AG20443 (cell line): ENCODE results near the gene RASA2.
A peak's percentile ranks its signal among the peaks of the same experiment; 100 is the strongest.

Experiments used
- DNase-seq: peaks from one replicate; pipeline ENCODE4 v3.0.0; 2012; ENCODE audit warnings: low spot score, mixed read lengths

RASA2 gene, protein sequence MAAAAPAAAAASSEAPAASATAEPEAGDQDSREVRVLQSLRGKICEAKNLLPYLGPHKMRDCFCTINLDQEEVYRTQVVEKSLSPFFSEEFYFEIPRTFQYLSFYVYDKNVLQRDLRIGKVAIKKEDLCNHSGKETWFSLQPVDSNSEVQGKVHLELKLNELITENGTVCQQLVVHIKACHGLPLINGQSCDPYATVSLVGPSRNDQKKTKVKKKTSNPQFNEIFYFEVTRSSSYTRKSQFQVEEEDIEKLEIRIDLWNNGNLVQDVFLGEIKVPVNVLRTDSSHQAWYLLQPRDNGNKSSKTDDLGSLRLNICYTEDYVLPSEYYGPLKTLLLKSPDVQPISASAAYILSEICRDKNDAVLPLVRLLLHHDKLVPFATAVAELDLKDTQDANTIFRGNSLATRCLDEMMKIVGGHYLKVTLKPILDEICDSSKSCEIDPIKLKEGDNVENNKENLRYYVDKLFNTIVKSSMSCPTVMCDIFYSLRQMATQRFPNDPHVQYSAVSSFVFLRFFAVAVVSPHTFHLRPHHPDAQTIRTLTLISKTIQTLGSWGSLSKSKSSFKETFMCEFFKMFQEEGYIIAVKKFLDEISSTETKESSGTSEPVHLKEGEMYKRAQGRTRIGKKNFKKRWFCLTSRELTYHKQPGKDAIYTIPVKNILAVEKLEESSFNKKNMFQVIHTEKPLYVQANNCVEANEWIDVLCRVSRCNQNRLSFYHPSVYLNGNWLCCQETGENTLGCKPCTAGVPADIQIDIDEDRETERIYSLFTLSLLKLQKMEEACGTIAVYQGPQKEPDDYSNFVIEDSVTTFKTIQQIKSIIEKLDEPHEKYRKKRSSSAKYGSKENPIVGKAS

GRCh38 chr3:141486746-141487520 is at the start of gene RASA2:
TSS of gene RASA2 (plus strand) at chr3:141487027. CDS start at chr3:141487084, 57 bp downstream.
- DNase-seq, result peak; percentile 96

GRCh38 chr3:141439589-141439988 is 47.2 kb upstream of the RASA2 start:
- DNase-seq, result no peak

DNA sequence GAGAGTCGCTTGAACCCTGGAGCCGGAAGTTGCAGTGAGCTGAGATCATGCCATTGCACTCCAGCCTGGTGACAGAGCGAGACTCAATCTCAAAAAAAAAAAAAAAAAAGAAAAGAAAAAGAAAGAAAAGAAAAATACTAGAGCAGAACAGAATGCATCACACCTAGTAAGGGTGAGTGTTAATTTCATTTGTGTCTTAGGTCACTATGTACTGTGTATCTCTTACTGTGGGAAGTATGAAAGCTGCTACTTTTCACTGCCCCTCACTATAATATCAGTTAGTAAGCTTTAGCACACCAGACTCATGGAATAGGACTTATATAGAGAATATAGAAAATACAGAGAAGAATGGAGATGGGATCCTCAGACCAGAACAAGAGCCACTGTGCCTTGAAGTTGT is 45.9 kb upstream of the RASA2 start:
- DNase-seq, result no peak

DNA sequence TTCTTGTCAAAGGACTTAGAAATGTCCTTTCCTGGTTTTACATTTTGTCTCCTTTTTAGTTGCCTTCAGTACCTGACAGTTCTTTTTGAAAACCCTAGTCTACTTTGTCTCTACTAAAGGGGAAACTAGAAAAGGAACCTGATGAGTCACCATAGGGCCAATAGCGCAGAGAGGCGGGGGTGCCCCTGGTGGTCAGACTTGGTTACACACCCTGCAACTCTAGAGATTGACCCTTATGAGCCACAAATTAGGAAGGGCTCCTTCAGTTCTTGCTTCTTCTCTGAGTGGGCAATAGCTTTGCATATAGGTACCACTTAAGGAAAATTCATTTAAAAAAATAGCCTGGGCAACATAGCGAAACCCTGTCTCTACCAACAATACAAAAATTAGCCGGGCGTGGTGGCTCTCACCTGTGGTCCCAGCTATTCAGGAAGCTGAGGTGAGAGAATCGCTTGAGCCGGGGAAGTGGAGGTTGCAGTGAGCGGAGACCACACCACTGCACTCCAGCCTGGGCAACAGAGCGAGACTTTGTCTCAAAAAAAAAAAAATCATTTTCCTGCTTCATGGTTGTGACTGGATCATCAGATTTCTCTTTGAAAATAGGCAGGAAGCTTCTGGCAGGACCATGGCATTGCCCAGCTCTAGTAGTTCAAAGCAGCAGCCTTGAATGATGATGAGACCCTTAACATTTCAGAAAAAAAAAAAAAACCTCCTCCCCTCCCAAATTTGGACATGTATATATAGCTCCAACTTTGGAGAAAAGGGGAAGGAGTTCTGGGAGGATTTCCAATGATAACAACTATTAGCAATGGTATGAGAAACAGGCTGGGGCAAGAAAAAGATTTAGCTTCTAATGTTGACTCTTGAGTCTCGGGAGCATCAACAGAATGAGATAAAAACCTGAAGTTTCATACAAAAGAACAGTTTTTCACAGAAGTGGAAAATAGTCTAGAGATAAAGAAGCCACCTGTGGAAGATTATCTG is 45.2 kb upstream of the RASA2 start:
- DNase-seq, result peak; percentile 78

DNA sequence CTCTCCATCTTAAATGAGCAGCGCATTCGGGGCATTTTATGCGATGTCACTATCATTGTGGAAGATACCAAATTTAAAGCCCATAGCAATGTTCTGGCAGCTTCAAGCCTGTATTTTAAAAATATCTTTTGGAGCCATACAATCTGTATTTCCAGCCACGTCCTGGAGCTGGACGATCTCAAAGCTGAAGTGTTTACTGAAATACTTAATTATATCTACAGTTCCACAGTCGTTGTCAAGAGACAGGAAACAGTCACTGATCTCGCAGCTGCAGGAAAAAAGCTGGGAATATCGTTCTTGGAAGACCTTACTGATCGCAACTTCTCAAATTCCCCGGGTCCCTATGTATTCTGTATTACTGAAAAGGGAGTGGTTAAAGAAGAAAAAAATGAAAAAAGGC is 44.4 kb upstream of the RASA2 start:
- no peak for DNase-seq

- DNase-seq, result no peak
These were observed 43.9 kb upstream of the RASA2 start for GRCh38 chr3:141442914-141443313.

DNA sequence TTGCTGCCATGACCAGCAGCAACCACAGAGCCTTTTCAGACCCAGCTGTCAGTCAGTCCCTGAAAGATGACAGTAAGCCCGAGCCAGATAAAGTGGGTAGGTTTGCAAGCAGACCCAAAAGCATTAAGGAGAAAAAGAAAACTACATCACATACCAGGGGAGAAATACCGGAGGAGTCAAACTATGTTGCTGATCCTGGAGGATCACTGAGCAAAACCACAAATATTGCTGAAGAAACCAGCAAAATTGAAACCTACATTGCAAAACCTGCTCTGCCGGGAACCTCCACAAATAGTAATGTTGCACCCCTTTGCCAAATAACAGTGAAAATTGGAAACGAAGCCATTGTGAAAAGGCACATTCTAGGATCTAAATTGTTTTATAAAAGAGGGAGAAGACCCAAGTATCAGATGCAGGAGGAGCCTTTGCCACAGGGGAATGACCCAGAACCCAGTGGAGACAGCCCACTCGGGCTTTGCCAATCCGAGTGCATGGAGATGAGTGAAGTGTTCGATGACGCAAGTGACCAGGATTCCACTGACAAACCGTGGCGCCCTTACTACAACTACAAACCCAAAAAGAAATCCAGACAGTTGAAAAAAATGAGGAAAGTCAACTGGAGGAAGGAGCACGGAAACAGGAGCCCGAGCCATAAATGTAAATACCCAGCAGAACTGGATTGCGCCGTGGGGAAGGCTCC is 42.1 kb upstream of the RASA2 start:
- peak; percentile 45 for DNase-seq

DNA sequence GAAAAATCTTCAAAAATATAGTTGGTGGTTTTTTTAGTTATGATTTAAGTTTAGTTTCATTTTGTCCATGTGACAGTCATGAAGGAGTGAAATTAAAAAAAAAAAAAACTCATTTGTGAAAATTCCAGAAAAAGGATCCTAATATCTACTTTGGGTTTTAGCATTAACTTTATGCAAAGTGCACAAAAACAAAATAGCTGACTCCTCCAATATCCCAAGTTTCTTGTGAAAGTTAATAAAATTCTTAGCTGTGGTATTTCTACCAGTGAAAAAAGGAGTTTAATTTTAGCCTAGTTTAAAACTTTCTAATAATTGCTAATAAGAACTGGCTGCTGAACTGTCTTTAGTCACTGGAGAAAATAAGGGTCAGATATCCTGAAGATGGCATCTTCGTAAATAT is 40.8 kb upstream of the RASA2 start:
- DNase-seq, result no peak

- no peak for DNase-seq
These were observed 40.1 kb upstream of the RASA2 start for GRCh38 chr3:141446737-141447136.

DNA sequence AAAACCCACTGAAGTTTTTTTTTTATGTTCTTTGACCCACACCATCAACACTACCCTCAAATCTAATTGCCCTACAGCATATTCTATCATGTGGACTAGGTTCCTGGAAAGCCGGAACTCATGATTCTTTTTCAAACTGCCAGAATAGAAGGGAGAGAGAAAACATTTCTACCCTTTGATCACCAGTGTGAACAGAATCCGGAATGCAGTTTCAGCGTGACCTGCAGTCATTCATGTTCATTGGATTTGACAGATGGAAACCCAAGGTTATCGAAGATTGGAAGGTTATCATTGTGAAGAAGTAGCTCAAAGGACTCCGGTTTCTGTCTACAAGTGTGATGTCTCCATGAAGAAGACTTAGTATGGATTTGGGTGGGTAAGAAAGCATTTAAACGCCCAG is 39.4 kb upstream of the RASA2 start:
- DNase-seq, result no peak

DNA sequence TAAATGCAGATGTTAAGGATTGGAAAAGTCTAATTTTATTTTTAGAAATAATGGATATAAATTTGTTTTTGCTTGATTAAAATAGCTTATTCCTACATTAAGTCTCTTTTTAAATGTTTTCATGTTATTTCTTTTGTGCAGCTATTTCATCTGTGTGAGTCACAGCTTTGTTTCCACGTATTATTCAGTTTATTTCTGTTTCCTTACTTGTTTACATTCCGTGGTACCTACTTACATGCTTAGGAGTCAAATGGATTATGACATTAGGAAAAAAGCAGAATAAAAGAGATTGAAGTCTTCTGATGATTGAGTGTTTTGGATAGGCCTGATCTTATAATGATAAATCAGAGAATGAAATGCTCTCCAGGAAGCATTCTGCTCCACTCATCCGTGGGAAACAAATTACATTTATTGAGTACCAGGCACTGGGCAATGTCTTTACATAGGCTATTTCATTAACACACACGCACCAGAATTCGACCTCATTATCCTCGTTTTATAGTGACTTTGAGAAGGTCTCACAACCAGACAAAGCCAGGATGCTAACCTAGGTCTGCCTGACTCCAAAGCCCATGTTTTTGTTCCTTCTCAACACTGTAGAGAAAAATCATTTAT is 38.1 kb upstream of the RASA2 start:
- peak; percentile 20 for DNase-seq

DNA sequence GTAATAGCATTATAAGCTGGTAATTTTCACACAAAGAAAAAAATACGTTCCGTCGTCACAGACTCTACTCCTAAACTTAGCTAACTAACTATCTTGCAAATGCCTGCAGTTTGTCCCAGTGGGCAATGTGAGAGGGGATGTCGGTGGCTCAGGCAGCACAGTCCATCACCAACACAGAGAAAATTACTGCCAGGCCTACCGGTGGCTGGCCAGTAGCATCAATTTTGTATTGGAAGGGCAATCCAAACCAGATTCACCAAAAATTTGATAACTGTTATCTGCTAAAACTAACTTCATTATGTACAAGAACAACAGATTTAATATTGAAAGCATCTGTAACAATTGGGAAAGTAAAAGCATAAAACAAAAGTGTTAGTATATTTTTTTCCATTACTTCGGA is 37.4 kb upstream of the RASA2 start:
- no peak for DNase-seq

DNA sequence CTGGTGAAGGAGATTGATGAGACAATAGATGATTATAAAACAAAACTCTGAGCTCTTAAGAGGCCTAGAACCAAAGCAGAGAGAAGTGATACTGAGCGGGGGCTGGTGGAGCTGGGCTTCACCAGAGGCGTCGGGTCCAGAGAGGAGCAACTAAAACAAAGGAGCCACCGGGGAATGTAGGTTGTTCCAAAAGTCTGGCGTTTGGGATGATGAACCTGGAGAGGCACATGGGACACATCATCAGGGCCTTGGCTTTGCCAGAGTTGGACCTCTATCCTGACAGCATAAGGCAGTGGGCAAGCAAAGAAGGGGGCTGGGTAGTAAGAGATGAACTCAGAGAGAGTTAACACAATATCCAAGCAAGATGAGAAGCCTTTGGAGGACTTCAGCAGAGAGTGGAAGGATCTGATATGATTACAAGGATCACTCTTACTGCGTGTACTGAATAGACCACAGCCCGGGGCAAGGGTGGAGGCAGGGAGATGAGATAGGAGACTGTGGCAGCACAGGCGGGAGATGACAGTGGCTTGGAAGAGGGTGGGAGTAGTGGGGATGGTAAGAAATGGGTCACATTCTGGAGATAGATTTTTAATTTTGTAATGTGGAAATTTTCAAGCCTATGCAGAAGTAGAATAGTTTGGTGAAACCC is 36.0 kb upstream of the RASA2 start:
- no peak for DNase-seq

DNA sequence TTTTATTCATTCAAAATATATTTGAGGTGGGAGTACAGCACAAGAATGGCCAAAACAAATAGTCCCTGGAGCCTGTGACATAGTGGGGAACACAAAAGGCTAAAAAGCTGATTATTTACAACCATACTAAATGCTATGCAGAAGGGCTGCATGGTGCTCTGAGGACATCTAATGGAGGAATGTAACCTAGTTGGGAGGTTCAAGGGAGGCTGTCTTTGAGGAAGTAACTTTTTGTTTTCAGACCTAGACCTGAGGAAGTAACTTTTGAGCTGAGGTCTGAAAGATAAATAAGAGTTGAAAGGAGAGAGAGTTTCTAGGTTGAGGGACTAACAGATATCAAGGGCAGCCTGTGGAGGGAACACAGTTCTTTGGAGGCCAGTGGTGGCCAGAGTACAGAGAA is 34.8 kb upstream of the RASA2 start:
- peak; percentile 47 for DNase-seq

DNA sequence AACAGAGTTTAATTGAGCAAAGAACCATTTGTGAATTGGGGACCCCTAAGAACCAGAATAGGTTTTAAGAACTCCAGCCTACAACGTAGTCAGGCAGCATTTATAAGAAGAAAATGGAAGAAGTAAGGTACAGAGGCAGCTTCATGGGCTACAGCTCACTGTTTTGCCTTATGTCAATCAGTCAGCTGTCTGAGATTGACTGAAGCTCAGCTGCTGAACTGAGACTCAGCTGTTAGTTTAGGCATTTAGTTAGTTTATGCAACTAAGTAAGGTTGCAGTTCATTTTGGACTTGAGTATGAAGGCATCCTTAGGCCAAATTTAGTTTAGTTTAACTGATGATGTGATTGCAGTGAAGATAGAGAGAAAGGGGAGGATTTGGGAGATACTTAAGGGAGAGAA is 34.1 kb upstream of the RASA2 start:
- DNase-seq, result no peak

DNA sequence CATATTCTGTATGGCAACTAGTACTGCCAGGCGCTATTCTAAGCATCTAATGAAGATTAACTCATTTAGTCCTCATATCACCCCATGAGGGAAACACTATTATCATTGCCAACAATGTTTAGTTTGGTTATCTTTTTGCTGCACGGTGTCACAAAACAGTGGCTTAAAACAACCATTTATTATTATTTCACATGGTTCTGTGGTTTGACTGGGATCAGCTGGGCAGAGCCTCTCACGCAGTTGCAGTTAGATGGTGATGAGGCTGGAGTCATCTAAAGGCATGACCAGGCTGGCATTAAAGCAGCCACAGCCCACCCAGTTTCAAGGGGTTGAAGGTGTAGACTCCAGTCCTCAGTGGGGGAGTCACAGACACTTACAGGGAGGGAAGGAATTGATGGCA is 32.8 kb upstream of the RASA2 start:
- no peak for DNase-seq

GRCh38 chr3:141454906-141455602 is 31.8 kb upstream of the RASA2 start:
- DNase-seq, result peak; percentile 79

GRCh38 chr3:141455603-141456300 is 31.1 kb upstream of the RASA2 start:
- DNase-seq, result peak; percentile 40

DNA sequence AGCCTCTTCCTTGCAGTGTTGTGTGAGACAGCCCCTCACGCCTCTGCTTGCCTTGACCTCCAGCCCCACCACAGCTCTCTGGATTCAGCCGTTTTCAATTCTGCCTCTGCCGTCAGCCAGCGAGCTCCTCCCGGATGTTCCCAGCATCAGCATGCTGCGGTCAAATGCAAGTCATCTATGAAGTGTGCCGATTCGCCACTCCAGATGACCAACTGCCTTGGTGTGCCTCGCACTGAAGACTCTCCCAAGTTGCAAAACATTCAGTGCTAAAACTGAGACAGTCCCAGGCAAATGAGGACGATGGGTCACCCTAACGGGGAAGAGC is 30.6 kb upstream of the RASA2 start:
- DNase-seq, result peak; percentile 91
